HEK293 (cell line): ENCODE data around the gene ABCA7.

Experiments used
- CTCF ChIA-PET: fragments of 350-600 bp; formaldehyde crosslinking; extraction: SDS; loops from one replicate; lab custom pipeline; 2021; ENCODE audit warnings: antibody characterized with exemption; lab: Yijun Ruan, JAX
- POLR2A ChIA-PET: fragments of 300-600 bp; formaldehyde crosslinking; extraction: SDS; loops from one replicate; lab custom pipeline; 2020; ENCODE audit warnings: antibody characterized with exemption, inconsistent platforms; lab: Yijun Ruan, JAX
- H3K27ac ChIP-seq: fragments of 200-500 bp; sonication (Bioruptor generic); 2 replicates; pipeline ENCODE4 v1.5.1; 2014; ENCODE audit warnings: low read depth, low read length, control low read depth, inconsistent platforms; ENCODE audit errors: extremely low read depth
- H3K36me3 ChIP-seq, 2 experiments: fragments of 200-500 bp in 1 of 2; sonication (Bioruptor generic) in 1 of 2; 1 replicate in 1 of 2; 2 replicates in 1 of 2; pipeline ENCODE4 v1.5.1; 2014 to 2017; ENCODE audit warnings: inconsistent platforms in 2 of 2, low read length in 2 of 2; ENCODE audit not compliant: control insufficient read depth in 2 of 2, insufficient read depth in 1 of 2
- H3K4me1 ChIP-seq: fragments of 200-500 bp; sonication (Bioruptor generic); 2 replicates; pipeline ENCODE4 v1.5.1; 2014; ENCODE audit warnings: mild to moderate bottlenecking, low read length, inconsistent platforms; ENCODE audit not compliant: control insufficient read depth, insufficient read depth
- H3K4me3 ChIP-seq: 2 replicates; pipeline ENCODE4 v1.5.1; 2011; ENCODE audit warnings: low read depth, mild to moderate bottlenecking, control low read depth, low read length, moderate library complexity
- H3K9me3 ChIP-seq: fragments of 200-500 bp; sonication (Bioruptor generic); 2 replicates; pipeline ENCODE4 v1.5.1; 2014; ENCODE audit warnings: low read depth, low read length, inconsistent platforms; ENCODE audit not compliant: control insufficient read depth, insufficient read depth
- GLIS1 ChIP-seq: fragments of 450-650 bp; formaldehyde crosslinking; IDR thresholded peaks from 2 replicates; pipeline ENCODE4 v1.5.1; 2016; ENCODE audit warnings: missing biosample characterization, missing genetic modification characterization
- HIC1 ChIP-seq: fragments of 450-650 bp; formaldehyde crosslinking; IDR thresholded peaks from 2 replicates; pipeline ENCODE4 v1.5.1; 2016; ENCODE audit warnings: missing biosample characterization, missing genetic modification characterization
- KLF1 ChIP-seq: fragments of 450-650 bp; formaldehyde crosslinking; IDR thresholded peaks from 2 replicates; pipeline ENCODE4 v1.5.1; 2016; ENCODE audit warnings: missing biosample characterization, missing genetic modification characterization
- KLF10 ChIP-seq: fragments of 450-650 bp; IDR thresholded peaks from 2 replicates; pipeline ENCODE4 v1.5.1; 2018; ENCODE audit warnings: missing biosample characterization, mild to moderate bottlenecking, missing genetic modification characterization
- KLF9 ChIP-seq: fragments of 450-650 bp; formaldehyde crosslinking; IDR thresholded peaks from 2 replicates; pipeline ENCODE4 v1.5.1; 2016; ENCODE audit warnings: missing biosample characterization, missing genetic modification characterization, low read depth
- PRDM4 ChIP-seq: fragments of 450-650 bp; formaldehyde crosslinking; IDR thresholded peaks from 2 replicates; pipeline ENCODE4 v1.5.1; 2017; ENCODE audit warnings: missing biosample characterization, missing genetic modification characterization
- SP2 ChIP-seq: fragments of 450-650 bp; formaldehyde crosslinking; IDR thresholded peaks from 2 replicates; pipeline ENCODE4 v1.5.1; 2016; ENCODE audit warnings: missing biosample characterization, missing genetic modification characterization
- SP3 ChIP-seq: fragments of 450-650 bp; formaldehyde crosslinking; IDR thresholded peaks from 2 replicates; pipeline ENCODE4 v1.5.1; 2016; ENCODE audit warnings: missing biosample characterization, missing genetic modification characterization
- ZBTB10 ChIP-seq: fragments of 450-650 bp; formaldehyde crosslinking; IDR thresholded peaks from 2 replicates; pipeline ENCODE4 v1.5.1; 2016; ENCODE audit warnings: missing biosample characterization, missing genetic modification characterization
- ZBTB26 ChIP-seq: fragments of 450-650 bp; formaldehyde crosslinking; optimal IDR thresholded peaks from 2 replicates; pipeline ENCODE3; 2016; ENCODE audit warnings: missing biosample characterization, mild to moderate bottlenecking, missing genetic modification characterization
- ZBTB8A ChIP-seq: fragments of 450-650 bp; formaldehyde crosslinking; IDR thresholded peaks from 2 replicates; pipeline ENCODE4 v1.5.1; 2016; ENCODE audit warnings: missing biosample characterization, missing genetic modification characterization
- ZFHX2 ChIP-seq: fragments of 450-650 bp; formaldehyde crosslinking; conservative IDR thresholded peaks from 2 replicates; pipeline ENCODE4 v1.5.1; 2016; ENCODE audit warnings: missing biosample characterization, missing genetic modification characterization
- ZFP3 ChIP-seq: fragments of 450-650 bp; formaldehyde crosslinking; IDR thresholded peaks from 2 replicates; pipeline ENCODE4 v1.5.1; 2016; ENCODE audit warnings: low read depth, missing biosample characterization, missing genetic modification characterization
- ZNF223 ChIP-seq: fragments of 450-650 bp; formaldehyde crosslinking; IDR thresholded peaks from 2 replicates; pipeline ENCODE4 v1.5.1; 2016; ENCODE audit warnings: missing biosample characterization, missing genetic modification characterization
- ZNF274 ChIP-seq, 2 experiments: fragments of 200-500 bp in 1 of 2; fragments of 450-650 bp in 1 of 2; sonication (Bioruptor generic) in 1 of 2; formaldehyde crosslinking in 1 of 2; IDR thresholded peaks; 2 replicates each; pipeline versions ENCODE4 v1.5.1 to v1.6.1; 2014 to 2016; ENCODE audit warnings: borderline replicate concordance in 1 of 2, inconsistent platforms in 1 of 2, low read length in 1 of 2, missing biosample characterization in 1 of 2, missing genetic modification characterization in 1 of 2
- ZXDB ChIP-seq: fragments of 450-650 bp; formaldehyde crosslinking; IDR thresholded peaks from 2 replicates; pipeline ENCODE4 v1.5.1; 2016; ENCODE audit warnings: missing biosample characterization, missing genetic modification characterization

The ABCA7 gene

GRCh38 chr19:1066748-1067340 is 26.9 kb downstream of the ABCA7 start, which contains the start of gene ARHGAP45:
ARHGAP45 (plus strand) TSS chr19:1067167; CDS start chr19:1067406, 239 bp downstream.
- POLR2A ChIA-PET: interaction anchor here (0.6 to 1.5 kb wide), 8 partner anchors 9 to 101 kb away, joined by 3 to 6 read pairs (median 3); partner anchors contain the start of gene GPX4
- TF ChIP-seq ZFP3 (tag by site-specific recombination): no peak
- no peak for TF ChIP-seq PRDM4 (tag by site-specific recombination)
- 0 out of 2 replicates have a peak, but pooled peaks have one; percentile 10 for TF ChIP-seq HIC1 (tag by site-specific recombination)
- peak; percentile 66 for TF ChIP-seq ZBTB26
- TF ChIP-seq SP2: peak; percentile 31
- peak; percentile 37; the same call in 1 of the 2 replicates for TF ChIP-seq GLIS1 (tag by site-specific recombination)
- TF ChIP-seq SP3 (tag by site-specific recombination): peak; percentile 15; the same call in 1 of the 2 replicates
- no peak for TF ChIP-seq ZNF223 (tag by site-specific recombination)
- peak; percentile 37; the same call in 1 of the 2 replicates for TF ChIP-seq ZBTB8A (tag by site-specific recombination)
- TF ChIP-seq ZNF274 (IDR thresholded peaks at IDR 0.05; ENCODE audit: low read length): no peak
- no peak for TF ChIP-seq ZNF274 (tag by site-specific recombination; IDR thresholded peaks at IDR 0.05; ENCODE audit: borderline replicate concordance)
- no peak for TF ChIP-seq KLF1 (tag by site-specific recombination)
- peak; percentile 40; the same call in 1 of the 2 replicates for TF ChIP-seq KLF9 (tag by site-specific recombination)
- 0 out of 2 replicates have a peak, but pooled peaks have one; percentile 33 for TF ChIP-seq ZXDB (tag by site-specific recombination)
- TF ChIP-seq ZFHX2: peak; percentile 69
- peak; percentile 63 for TF ChIP-seq KLF10 (tag by site-specific recombination)
- TF ChIP-seq ZBTB10 (tag by site-specific recombination): 0 out of 2 replicates have a peak, but pooled peaks have one; percentile 9
- TF ChIP-seq, all 188 proteins: peak for 11
- H3K9me3 ChIP-seq: no peaks in the 10 kb centered on the region
- H3K4me1 ChIP-seq: peaks cover 2% of the 10 kb centered on the region; the same call in 1 of the 2 replicates
- H3K4me3 ChIP-seq: peak within 1 kb of the TSS; percentile 19
- peaks cover 0 to 3% of the 10 kb centered on the region in 2 experiments; a peak in 1 of 3 replicates for H3K36me3 ChIP-seq
- no peak within 1 kb of the TSS for H3K27ac ChIP-seq
- CTCF ChIA-PET: interaction anchor here (0.7 to 0.8 kb wide), 3 partner anchors 9 to 174 kb away, joined by 3 to 5 read pairs (median 3); no protein-coding TSS in a partner anchor
